NB4 (cell line): Measurements from ENCODE around the gene CABLES2.

Source experiments
- CTCF ChIP-seq: IDR thresholded peaks from one replicate; pipeline ENCODE4 v1.5.1; 2012; ENCODE audit warnings: low read depth, low read length
- MAX ChIP-seq: IDR thresholded peaks from 2 replicates; pipeline ENCODE4 v1.6.1; 2011; ENCODE audit warnings: low read depth, low read length
- POLR2A ChIP-seq: IDR thresholded peaks from 2 replicates; pipeline ENCODE4 v1.6.1; 2011; ENCODE audit warnings: mild to moderate bottlenecking; ENCODE audit not compliant: insufficient read length; ENCODE audit errors: extremely low read depth

- no peak for TF ChIP-seq CTCF
- TF ChIP-seq MAX: no peak
- no peak for TF ChIP-seq POLR2A
Observed at GRCh38 chr20:62419759-62420158, 12.7 kb upstream of the CABLES2 start.
